ENCODE measurements around the gene PIGR.

- TF ChIP-seq CTCF (IDR thresholded peaks at IDR 0.05; ENCODE audit: poor library complexity, severe bottlenecking): no peak
- no peak for TF ChIP-seq POLR2AphosphoS5 (IDR thresholded peaks at IDR 0.05)
- TF ChIP-seq RAD21 (conservative IDR thresholded peaks at IDR 0.05): no peak
- TF ChIP-seq EZH2 (IDR thresholded peaks at IDR 0.05; ENCODE audit: borderline replicate concordance, insufficient read depth, low read length, poor library complexity, severe bottlenecking): no peak
- TF ChIP-seq REST (IDR thresholded peaks at IDR 0.05; ENCODE audit: borderline replicate concordance): no peak
- TF ChIP-seq MXI1 (conservative IDR thresholded peaks at IDR 0.05; ENCODE audit: poor library complexity, severe bottlenecking): no peak
- TF ChIP-seq EP300 (conservative IDR thresholded peaks at IDR 0.05; ENCODE audit: poor library complexity, severe bottlenecking): no peak
- no peak for TF ChIP-seq SMC3 (conservative IDR thresholded peaks at IDR 0.05; ENCODE audit: poor library complexity)
These were observed 11.9 kb upstream of the PIGR start for GRCh38 chr1:206958144-206958543.

Data from neural cell (in vitro differentiated cells).